Neural progenitor cell (in vitro differentiated cells): ENCODE measurements around the gene NDE1.

ENCODE experiments used
- CTCF ChIP-seq: fragments of 200-600 bp; sonication (generic); IDR thresholded peaks from 2 replicates; pipeline ENCODE4 v1.5.1; 2017; ENCODE audit warnings: antibody characterized with exemption, mild to moderate bottlenecking
- EZH2 ChIP-seq: fragments of 200-600 bp; sonication (generic); IDR thresholded peaks from 2 replicates; pipeline ENCODE4 v1.6.1; 2017; ENCODE audit warnings: antibody characterized with exemption, mild to moderate bottlenecking, moderate library complexity

- TF ChIP-seq CTCF (no peak), EZH2 (no peak)
Observed at GRCh38 chr16:15732416-15732815, 82.4 kb downstream of the NDE1 start.
